Epithelial cell of proximal tubule (primary cell): Measurements from ENCODE around the gene AKT3. TPM values are rescaled to one million over a fixed set of nuclear protein-coding genes. Genes with fewer than 3 reads are reported as not detected.
"Not testable (repeated sequence)": the region's sequence is repeated elsewhere in the genome, so short reads cannot be mapped to it uniquely, and the experiment has no call there.

Source experiments
- DNase-seq: peaks from one replicate; pipeline ENCODE4 v3.0.0-alpha.2; 2011; ENCODE audit warnings: low read depth
- H3K4me3 ChIP-seq: 2 replicates; pipeline ENCODE4 v1.5.1; 2011; ENCODE audit warnings: low read depth, mild to moderate bottlenecking, low read length
- total RNA-seq: library from RNA; depleted of rRNA; stranded (reverse); fragments of >200 nt; gene quantifications from 2 replicates; pipeline ENCODE4 v1.2.3, GENCODE V29; 2015
- TF ChIP-seq, protein P1 (sequence below): conservative IDR thresholded peaks from 2 replicates; pipeline ENCODE4 v1.5.1; 2012; ENCODE audit warnings: low read depth, mild to moderate bottlenecking, low read length

AKT3 gene
- total RNA-seq, 1 donor from 2014 or later, result 12.2 TPM

DNA sequence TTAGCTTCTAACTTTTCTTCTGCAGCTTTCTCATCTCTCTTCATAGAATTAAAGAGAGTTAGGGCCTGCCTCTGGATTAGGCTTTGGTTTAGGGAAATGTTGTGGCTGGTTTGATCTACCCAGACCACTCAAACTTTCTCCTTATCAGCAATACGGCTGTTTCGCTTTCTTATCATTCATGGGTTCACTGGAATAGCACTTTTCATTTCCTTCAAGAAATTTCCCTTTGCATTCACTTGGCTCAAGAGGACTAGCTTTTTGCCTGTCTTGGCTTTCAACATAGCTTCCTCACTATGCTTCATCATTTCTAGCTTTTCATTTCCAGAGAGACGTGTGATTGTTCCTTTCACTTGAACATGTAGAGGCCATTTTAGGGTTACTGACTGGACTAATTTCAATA, 59.6 kb downstream of the AKT3 start:
- no peak overlapping the region for H3K4me3 ChIP-seq

DNA sequence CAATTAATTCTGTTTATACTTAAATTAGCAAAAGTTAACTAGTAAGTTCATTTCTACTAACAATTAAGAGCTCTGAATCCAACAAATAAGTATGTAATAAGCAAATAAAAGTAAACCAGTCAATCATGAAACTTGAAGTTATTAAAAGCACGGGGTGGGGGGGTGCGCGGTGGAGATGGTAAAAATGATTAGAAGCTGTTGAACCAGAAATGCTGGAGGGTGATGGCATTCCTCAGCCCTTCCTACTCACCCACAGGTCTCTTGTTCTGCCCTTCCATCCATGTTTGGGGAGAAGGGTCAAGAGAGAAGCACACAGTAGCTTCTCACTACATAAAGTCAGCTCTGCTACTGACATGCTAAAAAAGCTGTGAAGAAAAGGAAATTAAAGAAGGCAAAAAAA, 63.5 kb downstream of the AKT3 start:
- DNase-seq, result no peak
- H3K4me3 ChIP-seq, result no peak overlapping the region
- TF ChIP-seq, protein P1, sequence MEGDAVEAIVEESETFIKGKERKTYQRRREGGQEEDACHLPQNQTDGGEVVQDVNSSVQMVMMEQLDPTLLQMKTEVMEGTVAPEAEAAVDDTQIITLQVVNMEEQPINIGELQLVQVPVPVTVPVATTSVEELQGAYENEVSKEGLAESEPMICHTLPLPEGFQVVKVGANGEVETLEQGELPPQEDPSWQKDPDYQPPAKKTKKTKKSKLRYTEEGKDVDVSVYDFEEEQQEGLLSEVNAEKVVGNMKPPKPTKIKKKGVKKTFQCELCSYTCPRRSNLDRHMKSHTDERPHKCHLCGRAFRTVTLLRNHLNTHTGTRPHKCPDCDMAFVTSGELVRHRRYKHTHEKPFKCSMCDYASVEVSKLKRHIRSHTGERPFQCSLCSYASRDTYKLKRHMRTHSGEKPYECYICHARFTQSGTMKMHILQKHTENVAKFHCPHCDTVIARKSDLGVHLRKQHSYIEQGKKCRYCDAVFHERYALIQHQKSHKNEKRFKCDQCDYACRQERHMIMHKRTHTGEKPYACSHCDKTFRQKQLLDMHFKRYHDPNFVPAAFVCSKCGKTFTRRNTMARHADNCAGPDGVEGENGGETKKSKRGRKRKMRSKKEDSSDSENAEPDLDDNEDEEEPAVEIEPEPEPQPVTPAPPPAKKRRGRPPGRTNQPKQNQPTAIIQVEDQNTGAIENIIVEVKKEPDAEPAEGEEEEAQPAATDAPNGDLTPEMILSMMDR, result no peak

More for the DNA sequence above, 59.6 kb downstream of the AKT3 start:
- no peak for DNase-seq
- TF ChIP-seq, protein P1, result no peak

DNA sequence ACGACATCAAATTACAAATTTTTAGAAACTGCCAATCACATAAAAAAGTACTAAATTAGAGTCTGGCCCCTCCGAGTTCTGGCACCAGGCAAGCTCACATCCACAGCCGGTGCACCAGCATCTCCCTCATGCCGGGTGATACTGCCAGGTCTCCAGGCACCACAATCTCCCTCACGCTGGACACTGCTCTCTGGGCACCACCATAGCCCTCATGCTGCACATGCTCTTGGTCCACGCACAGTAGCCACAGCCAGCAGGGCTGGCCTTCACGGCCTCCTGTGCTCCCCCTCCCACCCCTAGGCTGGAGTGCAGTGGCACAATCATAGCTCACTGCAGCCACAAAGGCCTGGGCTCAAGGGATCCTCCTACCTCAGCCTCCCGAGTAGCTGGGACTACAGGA, 65.5 kb downstream of the AKT3 start:
- no peak overlapping the region for H3K4me3 ChIP-seq
- DNase-seq, result no peak
- TF ChIP-seq, protein P1, result no peak

DNA sequence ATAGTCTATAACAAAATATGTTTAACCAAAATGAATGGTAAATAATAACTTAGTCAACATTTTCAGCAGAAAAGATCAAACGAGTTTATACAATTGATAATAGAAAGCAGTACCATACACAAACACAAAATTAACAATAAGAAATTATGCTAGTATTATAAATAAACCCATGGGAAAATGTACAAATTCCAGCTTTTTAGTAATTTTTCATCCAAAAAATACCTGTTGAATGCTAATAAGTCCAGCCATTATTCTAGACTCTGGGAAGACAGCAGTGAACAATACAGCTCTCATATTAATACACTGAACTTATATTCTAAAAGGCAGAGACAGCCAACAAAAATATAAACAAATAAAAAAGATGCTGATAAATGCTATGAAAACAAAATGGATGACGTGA, 66.3 kb downstream of the AKT3 start:
- H3K4me3 ChIP-seq, result no peak overlapping the region
- DNase-seq, result no peak
- TF ChIP-seq, protein P1, result no peak

DNA sequence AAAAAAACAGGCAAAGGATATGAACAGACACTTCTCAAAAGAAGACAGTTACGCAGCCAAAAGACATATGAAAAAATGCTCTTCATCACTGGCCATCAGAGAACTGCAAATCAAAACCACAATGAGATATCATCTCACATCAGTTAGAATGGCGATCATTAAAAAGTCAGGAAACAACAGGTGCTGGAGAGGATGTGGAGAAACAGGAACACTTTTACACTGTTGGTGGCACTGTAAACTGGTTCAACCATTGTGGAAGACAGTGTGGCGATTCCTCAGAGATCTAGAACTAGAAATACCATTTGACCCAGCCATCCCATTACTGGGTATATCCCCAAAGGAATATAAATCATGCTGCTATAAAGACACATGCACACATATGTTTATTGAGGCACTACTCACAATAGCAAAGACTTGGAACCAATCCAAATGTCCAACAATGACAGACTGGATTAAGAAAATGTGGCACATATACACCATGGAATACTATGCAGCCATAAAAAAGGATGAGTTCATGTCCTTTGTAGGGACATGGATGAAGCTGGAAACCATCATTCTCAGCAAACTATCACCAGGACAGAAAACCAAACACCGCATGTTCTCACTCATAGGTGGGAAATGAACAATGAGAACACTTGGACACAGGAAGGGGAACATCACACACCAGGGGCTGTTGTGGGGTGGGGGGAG, 77.5 kb downstream of the AKT3 start:
- H3K4me3 ChIP-seq, DNase-seq: not testable (repeated sequence)

DNA sequence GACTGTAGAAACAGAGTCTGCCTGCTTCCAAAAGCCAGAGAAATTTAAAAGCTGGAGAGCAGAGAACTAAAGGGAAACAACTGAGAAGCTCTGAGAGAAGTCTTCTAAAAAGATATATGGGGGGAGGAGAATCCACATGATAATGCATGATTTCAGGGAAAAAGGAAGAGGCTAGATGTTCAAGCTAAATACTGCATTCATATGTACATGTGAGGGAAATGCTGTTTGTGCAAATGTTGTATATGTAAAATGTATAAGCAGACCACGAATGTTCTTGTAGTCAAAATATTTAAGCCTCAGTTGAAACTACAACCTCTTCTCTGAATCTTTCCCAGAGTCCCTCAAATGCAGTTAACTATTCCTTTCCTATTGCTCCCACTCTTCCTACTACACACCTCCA, 79.2 kb downstream of the AKT3 start:
- DNase-seq, result no peak
- TF ChIP-seq, protein P1, result no peak
- H3K4me3 ChIP-seq, result no peak overlapping the region

DNA sequence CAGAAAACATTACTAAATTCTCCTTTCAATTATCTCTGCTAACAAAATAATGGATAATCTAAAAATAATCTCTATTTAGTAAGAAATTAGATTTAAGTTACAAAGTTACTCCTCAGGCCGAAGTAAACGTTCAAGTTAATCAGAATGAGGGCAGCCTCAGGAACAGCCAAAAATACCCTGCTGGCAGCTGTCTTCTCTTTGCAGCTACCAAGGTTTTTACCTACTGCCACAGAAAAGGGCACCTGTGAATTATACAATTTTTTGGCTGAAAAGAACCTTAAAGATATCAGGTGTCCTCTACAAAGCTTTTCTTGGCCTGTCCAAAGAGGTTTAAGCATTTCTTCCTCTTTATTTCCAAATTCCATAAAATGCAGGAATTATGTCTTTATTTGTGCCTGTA, 84.4 kb downstream of the AKT3 start:
- no peak overlapping the region for H3K4me3 ChIP-seq
- TF ChIP-seq, protein P1, result no peak
- no peak for DNase-seq
